HEK293T (cell line): ENCODE measurements around the gene MS4A10.

Source experiments
- BHLHE40 ChIP-seq: fragments of 450-650 bp; IDR thresholded peaks from 2 replicates; pipeline ENCODE4 v1.6.1; 2016; ENCODE audit warnings: mild to moderate bottlenecking, moderate library complexity, borderline replicate concordance
- ELF4 ChIP-seq: fragments of 450-650 bp; IDR thresholded peaks from 2 replicates; pipeline ENCODE4 v1.6.1; 2017; ENCODE audit warnings: antibody characterized with exemption
- FOXK2 ChIP-seq: fragments of 450-650 bp; IDR thresholded peaks from 2 replicates; pipeline ENCODE4 v1.6.1; 2016; ENCODE audit warnings: mild to moderate bottlenecking
- FOXM1 ChIP-seq: fragments of 450-650 bp; IDR thresholded peaks from 2 replicates; pipeline ENCODE4 v1.6.1; 2017; ENCODE audit warnings: mild to moderate bottlenecking, borderline replicate concordance
- L3MBTL2 ChIP-seq: fragments of 450-650 bp; conservative IDR thresholded peaks from 2 replicates; pipeline ENCODE4 v1.6.1; 2016; ENCODE audit warnings: mild to moderate bottlenecking
- PKNOX1 ChIP-seq: fragments of 450-650 bp; IDR thresholded peaks from 2 replicates; pipeline ENCODE4 v1.6.1; 2016
- SP1 ChIP-seq: fragments of 450-650 bp; IDR thresholded peaks from 2 replicates; pipeline ENCODE4 v1.6.1; 2017
- SUZ12 ChIP-seq: fragments of 450-650 bp; IDR thresholded peaks from 2 replicates; pipeline ENCODE4 v1.6.1; 2016; ENCODE audit warnings: mild to moderate bottlenecking
- ZNF384 ChIP-seq: fragments of 450-650 bp; IDR thresholded peaks from 2 replicates; pipeline ENCODE4 v1.6.1; 2016

- no peak for TF ChIP-seq PKNOX1
- no peak for TF ChIP-seq BHLHE40
- no peak for TF ChIP-seq FOXM1
- no peak for TF ChIP-seq ELF4
- TF ChIP-seq SP1: no peak
- TF ChIP-seq FOXK2: no peak
- no peak for TF ChIP-seq L3MBTL2
- no peak for TF ChIP-seq SUZ12
- no peak for TF ChIP-seq ZNF384
Observed at GRCh38 chr11:60761436-60762190, 23.5 kb upstream of the MS4A10 start.
